GM23248 (cell line): ENCODE data around the gene SRRM5.

ENCODE experiments used
- EZH2 ChIP-seq: fragments of 200-600 bp; sonication (generic); IDR thresholded peaks from 2 replicates; pipeline ENCODE4 v1.6.1; 2018; ENCODE audit warnings: antibody characterized with exemption, mild to moderate bottlenecking; ENCODE audit not compliant: insufficient read depth, poor library complexity, severe bottlenecking
- EZH2phosphoT487 ChIP-seq: fragments of 200-600 bp; sonication (generic); IDR thresholded peaks from 2 replicates; pipeline ENCODE4 v1.6.1; 2018; ENCODE audit warnings: antibody characterized with exemption, moderate library complexity, mild to moderate bottlenecking, low read depth; ENCODE audit not compliant: insufficient read depth

GRCh38 chr19:43658001-43658400 lies 46.1 kb downstream of the SRRM5 start:
- TF ChIP-seq EZH2phosphoT487 (no peak), EZH2 (no peak)
